Heart left ventricle (tissue), 13 donors: ENCODE data around the gene MYH7.

ENCODE experiments used
- POLR2A ChIP-seq, 2 donors: fragments of 450-650 bp; IDR thresholded peaks; one replicate each; pipeline ENCODE4 v1.6.1; 2017; ENCODE audit warnings: antibody characterized with exemption in 2 of 2, mild to moderate bottlenecking in 2 of 2, moderate library complexity in 2 of 2
- TF ChIP-seq, protein P1 (sequence below), 12 donors: fragments of 200-600 bp; sonication (generic) in 4 of 12; IDR thresholded peaks; one replicate each; pipeline versions ENCODE4 v1.5.0 to v1.8.0; 2018 to 2022; ENCODE audit warnings: antibody characterized with exemption in 12 of 12, mild to moderate bottlenecking in 5 of 12
- donor health status: ischemic (EF 13 %, LVEDD 7.1; RV severe dilation, severe dysfunction).
- donor health status: DM: no; HTN: yes; CAD: no.
- donor health status: DM: no; HTN: no; CAD: no.
- donor health status: ischemic (EF 25% LVEDD 6.9; RV normal size, moderate dysfunction).
- donor health status: ischemic (EF 25% LVEDD 5.7; RV mildly dilated, moderate dysfunction).
- donor health status: ischemic (EF 35%, LVEDD 5.7; RV mildly dilated, moderate dysfunction).
- donor health status: nonischemic (EF 11% LVEDD 7.7; RV severe dilation, severe dysfunction).
- donor health status: DM: yes; HTN: yes; CAD: no.
- donor health status: PGD.
- donor health status: ischemic (EF 29% LVEDD 5.4; RV normal size, mild dysfunction).
- donor health status: nonischemic (EF 23%, LVEDD 6.1; RV moderate dilation, normal function).

DNA sequence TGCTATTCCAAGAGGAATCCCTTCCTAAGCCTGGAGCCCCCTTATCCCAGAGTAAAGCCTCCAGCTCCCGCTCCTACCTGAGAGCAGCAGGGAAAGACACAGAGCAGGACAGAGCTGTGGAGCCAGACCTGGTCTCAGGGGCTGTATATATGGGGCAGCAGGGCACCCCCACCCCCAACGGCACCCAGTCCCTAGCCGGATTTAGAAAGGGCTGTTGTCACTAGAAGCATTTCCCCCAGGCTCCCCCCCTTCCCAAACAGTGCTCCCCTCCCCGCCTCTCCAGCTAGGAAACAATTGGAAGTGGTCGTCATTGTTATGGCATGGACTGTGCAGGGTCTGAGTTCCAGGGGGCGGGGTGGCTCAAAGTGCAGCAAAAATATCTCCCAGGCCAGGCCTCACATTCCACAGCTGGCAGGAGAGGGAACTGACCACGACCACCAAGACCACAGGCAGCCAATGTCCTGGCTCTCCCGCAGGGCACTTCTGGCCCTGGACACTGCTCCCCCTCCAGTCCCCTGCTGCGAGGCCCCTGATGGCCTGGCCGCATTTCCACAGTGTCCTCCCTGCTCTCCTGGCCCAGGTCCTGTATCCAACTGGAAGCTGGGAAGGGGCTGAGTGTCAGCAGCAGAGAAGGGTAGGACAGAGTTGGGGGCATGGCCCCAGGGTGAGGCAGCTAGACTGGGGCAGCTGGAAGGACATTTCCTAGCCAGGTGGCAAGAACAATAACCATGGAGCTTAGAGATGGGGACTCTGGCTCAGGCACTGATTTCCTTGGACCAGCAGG is at the start of gene MYH7:
- TF ChIP-seq POLR2A (IDR thresholded peaks at IDR 0.05), result peak in 1 of 2 donors; percentile 71
- TF ChIP-seq, protein P1, sequence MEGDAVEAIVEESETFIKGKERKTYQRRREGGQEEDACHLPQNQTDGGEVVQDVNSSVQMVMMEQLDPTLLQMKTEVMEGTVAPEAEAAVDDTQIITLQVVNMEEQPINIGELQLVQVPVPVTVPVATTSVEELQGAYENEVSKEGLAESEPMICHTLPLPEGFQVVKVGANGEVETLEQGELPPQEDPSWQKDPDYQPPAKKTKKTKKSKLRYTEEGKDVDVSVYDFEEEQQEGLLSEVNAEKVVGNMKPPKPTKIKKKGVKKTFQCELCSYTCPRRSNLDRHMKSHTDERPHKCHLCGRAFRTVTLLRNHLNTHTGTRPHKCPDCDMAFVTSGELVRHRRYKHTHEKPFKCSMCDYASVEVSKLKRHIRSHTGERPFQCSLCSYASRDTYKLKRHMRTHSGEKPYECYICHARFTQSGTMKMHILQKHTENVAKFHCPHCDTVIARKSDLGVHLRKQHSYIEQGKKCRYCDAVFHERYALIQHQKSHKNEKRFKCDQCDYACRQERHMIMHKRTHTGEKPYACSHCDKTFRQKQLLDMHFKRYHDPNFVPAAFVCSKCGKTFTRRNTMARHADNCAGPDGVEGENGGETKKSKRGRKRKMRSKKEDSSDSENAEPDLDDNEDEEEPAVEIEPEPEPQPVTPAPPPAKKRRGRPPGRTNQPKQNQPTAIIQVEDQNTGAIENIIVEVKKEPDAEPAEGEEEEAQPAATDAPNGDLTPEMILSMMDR (IDR thresholded peaks at IDR 0.05), result no peak
